Fibroblast of pulmonary artery (primary cell): ENCODE data around the gene CLRN3.

Source experiments
- DNase-seq: peaks from one replicate; pipeline ENCODE4 v3.0.0-alpha.2; 2010; ENCODE audit warnings: low read depth
- H3K4me3 ChIP-seq: replicated peaks from 2 replicates; pipeline ENCODE4 v1.5.1; 2011; ENCODE audit warnings: low read depth, mild to moderate bottlenecking, control low read depth, low read length, moderate library complexity
- CTCF ChIP-seq: IDR thresholded peaks from 2 replicates; pipeline ENCODE4 v1.5.1; 2011; ENCODE audit warnings: mild to moderate bottlenecking, control low read depth, low read length, inconsistent platforms; ENCODE audit errors: missing control alignments

Gene CLRN3, protein sequence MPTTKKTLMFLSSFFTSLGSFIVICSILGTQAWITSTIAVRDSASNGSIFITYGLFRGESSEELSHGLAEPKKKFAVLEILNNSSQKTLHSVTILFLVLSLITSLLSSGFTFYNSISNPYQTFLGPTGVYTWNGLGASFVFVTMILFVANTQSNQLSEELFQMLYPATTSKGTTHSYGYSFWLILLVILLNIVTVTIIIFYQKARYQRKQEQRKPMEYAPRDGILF

GRCh38 chr10:127892743-127893142 lies at the start of gene CLRN3:
TSS of gene CLRN3 (minus strand) at chr10:127892941. CDS start at chr10:127892784, 157 bp downstream.
- H3K4me3 ChIP-seq = no peak within 1 kb of the TSS
- no peak for TF ChIP-seq CTCF
- DNase-seq = no peak

- DNase-seq = no peak
- H3K4me3 ChIP-seq = no peak overlapping the region
- no peak for TF ChIP-seq CTCF
Observed at GRCh38 chr10:127940866-127941640, 48.3 kb upstream of the CLRN3 start.

DNA sequence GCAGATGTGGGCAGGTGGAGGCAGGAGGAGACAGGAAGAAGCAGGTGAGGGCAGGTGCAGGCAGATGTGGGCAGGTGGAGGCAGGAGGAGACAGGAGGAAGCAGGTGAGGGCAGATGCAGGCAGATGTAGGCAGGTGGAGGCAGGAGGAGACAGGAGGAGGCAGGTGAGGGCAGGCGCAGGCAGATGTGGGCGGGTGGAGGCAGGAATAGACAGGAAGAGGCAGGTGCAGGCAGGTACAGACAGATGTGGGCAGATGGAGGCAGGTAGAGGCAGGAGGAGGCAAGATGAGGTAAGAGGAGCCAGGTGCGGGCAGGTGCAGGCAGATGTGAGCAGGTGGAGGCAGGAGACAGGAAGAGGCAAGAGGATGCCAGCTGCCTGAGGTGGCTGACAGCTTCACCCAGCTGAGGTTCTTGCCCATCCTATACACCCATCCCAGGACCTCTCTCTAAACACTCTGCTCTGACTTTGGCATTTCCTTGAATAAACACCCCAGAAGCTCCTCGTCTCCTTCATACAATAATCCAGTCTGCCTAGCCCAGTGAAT lies 47.1 kb upstream of the CLRN3 start:
- no peak overlapping the region for H3K4me3 ChIP-seq
- TF ChIP-seq CTCF = no peak
- no peak for DNase-seq

DNA sequence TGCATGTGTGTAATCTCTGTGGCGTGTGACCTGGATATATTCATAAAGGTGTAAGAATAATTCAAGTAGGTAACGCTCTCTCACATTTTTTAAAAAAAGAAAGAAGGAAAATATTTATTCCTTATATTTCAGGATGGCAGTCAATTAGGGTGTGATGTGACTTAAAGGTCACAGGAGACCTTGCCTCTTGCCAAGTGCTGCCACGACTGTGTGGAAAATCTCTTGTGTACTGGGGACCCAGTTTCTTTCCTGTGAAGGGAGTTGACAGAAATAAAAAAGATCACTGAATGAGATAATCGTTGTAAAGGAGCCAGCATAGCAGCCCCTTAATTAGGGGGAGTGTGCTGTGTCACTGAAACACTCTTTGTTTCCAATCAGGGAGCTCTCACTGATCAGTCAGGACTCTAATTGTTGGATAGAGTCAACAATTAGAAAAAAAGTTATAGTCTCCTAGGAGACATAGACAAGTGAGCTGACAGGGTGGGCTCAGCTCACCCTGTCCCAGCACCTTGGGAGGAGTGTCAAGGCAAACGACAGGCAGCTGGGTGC lies 45.2 kb upstream of the CLRN3 start:
- no peak overlapping the region for H3K4me3 ChIP-seq
- TF ChIP-seq CTCF = no peak
- DNase-seq = no peak

- TF ChIP-seq CTCF = no peak
- no peak for DNase-seq
- no peak overlapping the region for H3K4me3 ChIP-seq
Observed at GRCh38 chr10:127937069-127937468, 44.3 kb upstream of the CLRN3 start.

GRCh38 chr10:127935071-127935561 lies 42.4 kb upstream of the CLRN3 start:
- TF ChIP-seq CTCF = no peak
- no peak for DNase-seq
- no peak overlapping the region for H3K4me3 ChIP-seq
